HG02588 (cell line): ENCODE measurements around the gene RHBDD2.
"Not testable (repeated sequence)": the region's sequence is repeated elsewhere in the genome, so short reads cannot be mapped to it uniquely, and the experiment has no call there.

ENCODE experiments used
- ATAC-seq: cut with Tn5 transposase; IDR thresholded peaks from one replicate; pipeline ENCODE4 v1.9.1; 2021; ENCODE audit warnings: mild to moderate bottlenecking, moderate library complexity; ENCODE audit not compliant: unreplicated experiment

The RHBDD2 gene

GRCh38 chr7:75888464-75889222, 9.8 kb downstream of the RHBDD2 start:
- ATAC-seq: no peak

- no peak for ATAC-seq
Measured at GRCh38 chr7:75889223-75889825, 10.5 kb downstream of the RHBDD2 start.

GRCh38 chr7:75889826-75890225, 11.0 kb downstream of the RHBDD2 start:
- no peak for ATAC-seq

- not testable (repeated sequence) for ATAC-seq
Measured at GRCh38 chr7:75891237-75891636, 12.4 kb downstream of the RHBDD2 start.

- ATAC-seq: no peak
Measured at GRCh38 chr7:75891815-75892411, 13.1 kb downstream of the RHBDD2 start.

GRCh38 chr7:75892634-75893272, 13.9 kb downstream of the RHBDD2 start:
- ATAC-seq: no peak

GRCh38 chr7:75896803-75897327, 18.0 kb downstream of the RHBDD2 start:
- ATAC-seq: no peak

GRCh38 chr7:75900617-75901315, 21.9 kb downstream of the RHBDD2 start:
- no peak for ATAC-seq

GRCh38 chr7:75905785-75906604, 27.2 kb downstream of the RHBDD2 start:
- ATAC-seq: no peak

- ATAC-seq: no peak
Measured at GRCh38 chr7:75906991-75907667, 28.3 kb downstream of the RHBDD2 start.

- not testable (repeated sequence) for ATAC-seq
Measured at GRCh38 chr7:75907668-75908039, 28.8 kb downstream of the RHBDD2 start.

GRCh38 chr7:75909521-75910132, 30.8 kb downstream of the RHBDD2 start:
- ATAC-seq: no peak

GRCh38 chr7:75911186-75911585, 32.4 kb downstream of the RHBDD2 start:
- ATAC-seq: not testable (repeated sequence)

GRCh38 chr7:75913437-75913836, 34.6 kb downstream of the RHBDD2 start:
- no peak for ATAC-seq

- no peak for ATAC-seq
Measured at GRCh38 chr7:75914169-75914654, 35.4 kb downstream of the RHBDD2 start.

- ATAC-seq: peak; percentile 89
Measured at GRCh38 chr7:75914655-75915415, 36.0 kb downstream of the RHBDD2 start, which contains the start of gene POR. Gene POR (plus strand): TSS chr7:75915155. CDS start chr7:75954002, 38,847 bp downstream.

GRCh38 chr7:75915416-75916156, 36.8 kb downstream of the RHBDD2 start:
- ATAC-seq: peak; percentile 10
